ENCODE data around the gene COMP. TPM values are rescaled to one million over a fixed set of nuclear protein-coding genes. Genes with fewer than 3 reads are reported as not detected.

Gene COMP
- total RNA-seq, 6 donors from 2014 or later, result 1.8 to 8.5 (median 4.3) TPM; not detected in 2

DNA sequence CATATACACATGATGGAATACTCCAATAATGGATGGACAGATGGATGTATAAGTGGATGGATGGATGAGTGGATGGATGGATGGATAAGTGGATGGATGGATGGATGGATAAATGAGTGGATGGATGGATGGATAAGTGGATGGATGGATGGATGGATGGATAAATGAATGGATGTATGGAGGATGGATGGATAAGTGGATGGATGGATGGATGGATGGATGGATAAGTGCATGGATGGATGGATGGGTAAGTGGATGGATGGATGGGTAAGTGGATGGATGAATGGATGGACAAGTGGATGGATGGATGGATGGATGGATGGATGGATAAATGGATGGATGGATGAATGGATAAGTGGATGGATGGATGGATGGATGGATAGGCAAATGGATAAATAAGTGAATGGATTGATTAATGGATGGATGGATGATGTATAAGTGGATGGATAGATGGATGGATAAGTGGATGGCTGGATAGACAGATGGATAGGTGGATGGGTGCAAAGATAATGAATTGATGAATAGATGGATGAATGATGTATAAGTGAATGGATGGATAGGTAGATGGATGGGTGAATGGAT is 8.4 kb upstream of the COMP start:
- Histone ChIP-seq H3K27me3 (peaks cover 0 to 7% (median 2%) of the 10 kb centered on the region in 4 donors), H3K27ac (no peak overlapping the region), H3K9me3 (no peaks in the 10 kb centered on the region), H3K4me3 (no peak overlapping the region), H3K4me1 (peaks cover 0 to 6% (median 2%) of the 10 kb centered on the region in 4 donors), H3K36me3 (no peaks in the 10 kb centered on the region)
- ATAC-seq (ENCODE audit: low FRiP score in 2 of 2) (no peak), DNase-seq (no peak)
- TF ChIP-seq EP300 (IDR thresholded peaks at IDR 0.05), result no peak
- TF ChIP-seq, protein P1, sequence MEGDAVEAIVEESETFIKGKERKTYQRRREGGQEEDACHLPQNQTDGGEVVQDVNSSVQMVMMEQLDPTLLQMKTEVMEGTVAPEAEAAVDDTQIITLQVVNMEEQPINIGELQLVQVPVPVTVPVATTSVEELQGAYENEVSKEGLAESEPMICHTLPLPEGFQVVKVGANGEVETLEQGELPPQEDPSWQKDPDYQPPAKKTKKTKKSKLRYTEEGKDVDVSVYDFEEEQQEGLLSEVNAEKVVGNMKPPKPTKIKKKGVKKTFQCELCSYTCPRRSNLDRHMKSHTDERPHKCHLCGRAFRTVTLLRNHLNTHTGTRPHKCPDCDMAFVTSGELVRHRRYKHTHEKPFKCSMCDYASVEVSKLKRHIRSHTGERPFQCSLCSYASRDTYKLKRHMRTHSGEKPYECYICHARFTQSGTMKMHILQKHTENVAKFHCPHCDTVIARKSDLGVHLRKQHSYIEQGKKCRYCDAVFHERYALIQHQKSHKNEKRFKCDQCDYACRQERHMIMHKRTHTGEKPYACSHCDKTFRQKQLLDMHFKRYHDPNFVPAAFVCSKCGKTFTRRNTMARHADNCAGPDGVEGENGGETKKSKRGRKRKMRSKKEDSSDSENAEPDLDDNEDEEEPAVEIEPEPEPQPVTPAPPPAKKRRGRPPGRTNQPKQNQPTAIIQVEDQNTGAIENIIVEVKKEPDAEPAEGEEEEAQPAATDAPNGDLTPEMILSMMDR (IDR thresholded peaks at IDR 0.05), result no peak
- no peak for TF ChIP-seq POLR2A (IDR thresholded peaks at IDR 0.05)
- no peak for TF ChIP-seq POLR2AphosphoS5 (IDR thresholded peaks at IDR 0.05)

DNA sequence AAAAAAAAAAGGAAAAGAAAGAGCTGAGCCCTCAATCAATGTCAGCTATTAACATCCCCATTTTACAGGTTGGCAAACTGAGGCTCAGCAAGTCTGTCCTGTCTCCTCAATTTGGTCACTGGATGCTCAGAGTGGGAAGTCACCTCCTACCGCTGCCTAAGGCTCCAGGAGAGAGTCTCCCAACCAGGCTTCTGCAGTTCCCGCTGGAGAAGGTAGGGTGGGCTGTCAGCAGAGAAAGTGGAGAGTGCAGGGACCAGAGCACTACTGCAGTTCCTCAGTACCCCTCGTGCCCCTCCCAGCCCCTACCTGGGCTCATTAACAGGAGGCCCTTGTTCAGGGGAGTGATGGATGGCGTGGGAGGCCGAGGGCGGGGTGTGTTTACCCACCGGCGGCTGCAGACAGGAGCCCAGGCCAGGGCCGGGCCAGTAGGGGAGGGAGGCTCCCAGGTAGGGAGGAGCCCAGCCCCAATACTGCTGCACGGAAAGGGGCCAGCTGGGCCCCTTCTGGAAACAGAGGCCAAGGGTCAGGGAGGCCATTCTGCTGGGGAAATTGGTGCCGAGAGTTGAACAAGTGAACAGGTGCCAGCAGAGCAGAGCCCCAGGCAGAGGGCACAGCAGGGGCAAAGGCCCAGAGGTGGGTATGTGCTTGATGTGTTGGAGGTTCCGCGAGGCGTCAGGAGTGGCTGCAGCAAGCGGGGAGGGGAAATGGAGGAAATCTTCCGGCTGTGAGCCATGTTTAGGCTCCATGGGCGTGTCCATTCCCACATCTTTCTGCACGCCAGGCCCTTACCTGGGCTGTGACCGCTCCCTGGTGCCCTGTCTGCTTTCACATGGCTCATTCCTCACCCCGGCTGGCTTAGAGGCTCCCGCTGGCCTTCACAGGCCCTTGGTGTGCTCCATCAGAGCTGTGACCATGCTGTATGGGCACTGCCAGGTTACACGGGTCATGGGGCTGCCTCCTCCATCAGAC is 7.6 kb upstream of the COMP start:
- H3K27ac ChIP-seq, result no peak overlapping the region
- H3K4me3 ChIP-seq, result no peak overlapping the region
- 47 to 66% methylated on average over 10 to 22 of the region's 22 CpGs for WGBS, 2 donors
- no peaks in the 10 kb centered on the region for H3K36me3 ChIP-seq
- DNase-seq, result no peak
- no peaks in the 10 kb centered on the region for H3K9me3 ChIP-seq
- peaks cover 0 to 7% (median 2%) of the 10 kb centered on the region in 4 donors for H3K27me3 ChIP-seq
- no peak for ATAC-seq (ENCODE audit: low FRiP score in 2 of 2)
- TF ChIP-seq POLR2A (IDR thresholded peaks at IDR 0.05) (no peak), EP300 (IDR thresholded peaks at IDR 0.05) (no peak), POLR2AphosphoS5 (IDR thresholded peaks at IDR 0.05) (no peak)
- TF ChIP-seq, protein P1 (IDR thresholded peaks at IDR 0.05), result no peak
- peaks cover 0 to 6% (median 2%) of the 10 kb centered on the region in 4 donors for H3K4me1 ChIP-seq

DNA sequence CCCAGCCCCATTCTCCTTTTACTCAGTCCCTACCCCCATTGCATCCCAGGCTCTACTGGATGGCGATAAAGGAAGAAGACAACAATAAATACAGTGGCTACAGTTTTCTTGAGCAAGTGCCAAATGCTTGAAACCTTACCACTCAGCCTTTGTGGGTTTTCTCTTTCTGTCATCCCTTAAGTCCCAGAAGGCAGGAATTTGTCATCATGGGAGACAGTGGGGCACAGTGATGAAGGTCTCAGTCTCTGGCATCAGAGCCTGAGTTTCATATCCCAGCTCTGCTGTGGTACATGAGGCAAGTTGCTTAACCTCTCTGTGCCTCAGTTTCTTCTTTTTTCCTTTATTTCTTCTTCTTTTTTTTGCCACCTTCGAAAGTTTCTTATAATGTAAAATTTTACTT is 5.1 kb upstream of the COMP start:
- H3K36me3 ChIP-seq, result no peaks in the 10 kb centered on the region
- DNase-seq (no peak), ATAC-seq (ENCODE audit: low FRiP score in 2 of 2) (no peak)
- H3K9me3 ChIP-seq, result no peaks in the 10 kb centered on the region
- no peak overlapping the region for H3K4me3 ChIP-seq
- TF ChIP-seq EP300 (IDR thresholded peaks at IDR 0.05), result no peak
- TF ChIP-seq POLR2AphosphoS5 (IDR thresholded peaks at IDR 0.05), result no peak
- TF ChIP-seq POLR2A (IDR thresholded peaks at IDR 0.05), result no peak
- TF ChIP-seq, protein P1 (IDR thresholded peaks at IDR 0.05), result no peak
- H3K27me3 ChIP-seq, result peaks cover 0 to 14% (median 8%) of the 10 kb centered on the region in 4 donors
- WGBS, 2 donors, result 64 to 69% methylated on average over 2 of the region's 2 CpGs
- H3K27ac ChIP-seq, result no peak overlapping the region
- H3K4me1 ChIP-seq, result peaks cover 0 to 7% (median 3%) of the 10 kb centered on the region in 4 donors

DNA sequence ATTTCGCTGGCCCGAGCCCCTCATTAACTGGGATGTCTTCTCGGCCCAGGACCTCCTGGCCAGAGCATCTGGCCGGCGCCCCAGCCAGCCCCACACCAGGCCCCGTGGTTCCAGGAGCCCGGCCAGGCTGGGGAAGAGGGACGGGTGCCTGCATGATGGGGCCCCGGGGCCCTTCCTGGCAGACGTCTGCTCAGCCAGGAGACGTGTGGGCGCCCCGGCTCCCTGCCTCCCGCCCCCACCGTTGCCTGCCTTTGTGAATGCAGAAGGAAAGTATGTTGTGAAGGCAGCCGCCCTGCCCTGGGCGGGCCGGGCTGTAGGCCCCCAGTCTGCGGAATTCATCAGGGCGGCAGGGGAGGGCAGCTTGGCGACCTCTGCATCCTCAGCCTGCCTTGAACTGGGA is 4.4 kb upstream of the COMP start:
- Histone ChIP-seq H3K27me3 (peaks cover 0 to 21% (median 15%) of the 10 kb centered on the region in 4 donors), H3K36me3 (no peaks in the 10 kb centered on the region), H3K4me1 (peaks cover 5 to 14% (median 10%) of the 10 kb centered on the region in 4 donors), H3K9me3 (no peaks in the 10 kb centered on the region), H3K27ac (no peak overlapping the region), H3K4me3 (no peak overlapping the region)
- 19 to 50% methylated on average over 1 to 18 of the region's 21 CpGs for WGBS, 2 donors
- ATAC-seq (ENCODE audit: low FRiP score in 2 of 2) (peak in 1 of 2 donors; percentile 75), DNase-seq (peak in 1 of 2 donors; percentile 85)
- no peak for TF ChIP-seq POLR2AphosphoS5 (IDR thresholded peaks at IDR 0.05)
- TF ChIP-seq, protein P1 (IDR thresholded peaks at IDR 0.05), result no peak
- no peak for TF ChIP-seq EP300 (IDR thresholded peaks at IDR 0.05)
- TF ChIP-seq POLR2A (IDR thresholded peaks at IDR 0.05), result no peak
